Activated CD8-positive, alpha-beta memory T cell treated with anti-CD3 and anti-CD28 coated beads, Interleukin-2, amount 50 U/mL, for 24 hours (primary cell): ENCODE data around the gene SELENBP1.

Source experiments
- DNase-seq: peaks from one replicate; pipeline ENCODE4 v3.0.0-alpha.2; 2020; ENCODE audit errors: extremely low read depth

SELENBP1 gene

GRCh38 chr1:151343587-151343986, 28.9 kb downstream of the SELENBP1 start:
- no peak for DNase-seq

DNA sequence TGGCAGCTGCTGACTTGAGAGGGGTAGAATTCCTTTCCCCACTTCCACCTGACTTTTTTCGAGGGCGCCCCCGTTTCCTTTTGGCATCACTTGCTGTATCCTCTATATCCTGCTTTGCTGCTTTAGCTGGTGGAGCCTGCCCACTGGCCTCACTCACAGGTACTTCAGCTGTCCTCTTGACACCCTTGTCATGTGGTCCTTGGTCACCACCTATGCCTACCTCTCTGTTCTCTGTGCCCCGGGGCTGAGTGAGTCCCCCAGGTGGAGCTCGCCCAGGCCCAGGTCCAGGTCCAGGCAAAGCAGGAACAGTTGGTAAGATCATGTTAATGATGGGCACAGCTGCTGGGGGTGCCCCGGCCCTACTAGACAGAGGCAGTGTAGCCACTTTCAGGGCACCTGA, 29.9 kb downstream of the SELENBP1 start:
- DNase-seq, result no peak

DNA sequence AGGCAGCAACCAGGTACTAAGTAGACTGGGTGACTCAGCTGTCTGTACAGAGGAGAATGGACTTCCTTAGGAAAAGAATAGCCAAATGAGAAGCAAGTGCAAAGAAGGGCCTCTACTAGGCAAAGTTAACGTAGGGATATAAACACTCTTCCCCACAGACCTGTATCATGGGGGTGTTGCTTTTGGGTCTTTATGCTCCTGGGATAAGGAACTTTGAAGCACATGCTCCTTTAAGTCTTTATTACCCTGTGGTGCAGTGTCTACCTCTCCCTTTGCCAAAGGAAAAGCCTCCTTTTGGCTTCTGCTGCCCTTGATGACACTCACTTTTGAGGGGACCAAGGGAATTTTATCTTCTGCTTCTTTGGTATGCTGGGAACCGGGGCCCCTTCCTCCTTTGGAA, 30.5 kb downstream of the SELENBP1 start:
- no peak for DNase-seq

GRCh38 chr1:151340870-151341754, 31.4 kb downstream of the SELENBP1 start:
- peak; percentile 15 for DNase-seq

DNA sequence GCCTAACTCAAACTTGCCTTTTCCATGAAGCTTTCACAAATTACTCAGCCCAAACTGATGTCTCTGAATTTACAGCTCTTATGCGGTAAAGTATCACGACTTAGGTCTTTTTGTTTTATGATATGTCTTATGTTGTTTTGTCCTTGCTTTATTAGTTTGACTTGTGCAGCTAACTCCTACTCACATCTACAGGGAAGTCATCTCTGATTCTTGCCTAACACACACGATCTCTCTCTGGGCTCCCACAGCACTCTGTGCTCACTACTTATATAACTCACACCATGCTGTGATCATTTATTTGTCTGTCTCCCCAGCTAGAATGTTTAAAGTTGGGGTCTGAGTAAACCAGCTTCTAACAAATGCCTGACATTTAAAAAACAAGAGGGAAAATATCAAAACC, 35.9 kb downstream of the SELENBP1 start:
- DNase-seq, result no peak

GRCh38 chr1:151334822-151335221, 37.7 kb downstream of the SELENBP1 start:
- DNase-seq, result no peak

DNA sequence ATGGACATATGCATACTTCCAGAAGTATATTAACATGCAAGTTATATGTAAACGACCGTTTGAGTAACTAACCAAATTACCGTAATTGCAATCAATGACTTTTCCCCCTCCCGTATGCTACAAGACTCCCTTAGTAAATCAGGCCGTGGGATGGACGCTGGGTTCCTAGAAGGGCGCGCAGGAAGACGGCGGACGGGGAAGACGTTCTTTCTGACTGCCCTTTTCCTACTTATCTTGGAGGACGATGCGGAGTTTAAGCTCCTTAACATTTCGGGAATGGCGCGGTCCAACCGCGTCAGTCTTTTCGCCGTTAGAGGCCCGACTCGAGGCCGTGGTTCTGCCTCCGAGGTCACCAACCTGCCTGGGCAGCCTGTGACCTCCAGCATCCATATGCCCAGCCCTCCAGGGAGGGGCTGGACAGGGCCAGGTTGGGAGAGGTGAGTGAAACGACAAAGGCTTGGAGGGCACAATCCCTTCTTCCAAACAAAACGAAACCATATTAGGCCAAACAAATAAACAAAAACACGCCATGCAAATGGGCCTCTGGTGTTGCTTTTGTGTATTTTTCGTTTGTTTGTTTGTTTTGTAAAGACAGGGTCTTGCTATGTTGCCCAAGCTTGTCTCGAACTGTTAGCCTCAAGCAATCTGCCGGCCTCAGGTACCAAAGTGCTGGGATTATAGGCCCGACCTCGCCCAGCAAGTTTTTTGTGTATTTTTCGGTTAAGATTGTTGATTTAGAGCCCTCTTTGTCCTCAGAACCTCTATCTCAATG, 44.4 kb downstream of the SELENBP1 start:
- DNase-seq, result no peak

DNA sequence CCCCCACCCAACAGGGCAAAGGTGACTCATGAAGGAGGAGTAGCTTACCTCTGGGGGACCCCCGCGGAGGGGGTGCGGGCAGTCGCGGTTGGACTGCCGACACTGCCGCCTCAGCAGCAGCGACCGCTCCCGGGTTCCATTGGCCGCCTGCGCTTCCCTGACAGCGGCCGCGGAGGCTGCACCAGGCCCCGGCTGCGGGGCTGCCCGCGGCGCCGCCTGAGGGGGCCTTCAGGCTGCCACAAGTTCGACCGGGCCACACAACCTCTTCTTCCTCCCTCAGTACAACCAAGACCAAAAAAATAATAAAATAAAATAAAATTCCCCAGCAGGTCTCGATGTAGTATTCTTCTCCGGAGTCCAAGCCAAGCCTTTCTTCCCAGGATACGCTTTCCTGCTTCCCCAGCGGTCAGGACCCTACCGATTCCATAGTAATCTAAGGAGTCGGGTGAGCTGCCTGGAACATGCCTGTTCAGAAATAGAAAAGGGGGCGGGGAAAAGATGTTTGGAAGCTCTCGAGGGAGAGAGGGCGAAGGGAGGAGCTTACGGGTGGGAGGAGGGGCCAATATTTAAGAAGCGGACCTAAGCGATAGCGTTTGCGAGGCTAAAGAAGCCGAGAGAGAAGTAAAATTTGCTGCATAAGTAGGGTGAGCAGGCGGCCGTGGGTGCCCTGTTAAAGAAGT, 45.1 kb downstream of the SELENBP1 start, which contains the start of gene PI4KB:
Gene PI4KB (minus strand): TSS at position 194 of the 680 bp plus-strand sequence. CDS start 10,935 bp downstream, outside the sequence.
- peak; percentile 74 for DNase-seq

DNA sequence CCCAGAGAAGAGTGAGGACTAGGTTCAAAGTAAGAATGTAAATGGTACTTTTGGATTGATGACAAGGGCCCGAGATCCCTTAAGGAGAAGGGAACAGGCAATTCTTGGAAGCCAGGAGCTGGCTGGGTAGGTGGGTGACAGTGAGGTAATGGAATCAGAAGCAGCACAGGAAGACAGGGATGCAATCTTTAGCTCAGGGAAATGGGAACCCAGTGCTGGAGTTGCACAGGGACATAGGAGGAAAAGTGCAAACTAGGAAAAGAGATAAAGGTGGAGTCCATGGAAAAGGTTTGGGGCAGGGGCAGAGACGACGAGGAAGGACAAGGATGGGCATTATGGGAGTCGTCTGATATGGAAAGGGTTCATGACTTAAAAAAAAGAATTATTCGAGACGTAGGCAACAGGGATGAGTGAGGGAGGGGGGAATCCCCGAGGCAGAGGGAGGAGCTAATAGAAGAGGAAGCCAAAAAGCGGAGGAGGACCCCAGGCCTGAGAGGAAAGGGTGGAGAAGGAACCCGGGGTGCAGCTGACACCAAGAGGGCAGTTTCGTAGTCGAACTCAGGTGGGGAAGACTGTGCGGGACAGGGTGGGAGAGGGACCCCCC, 45.8 kb downstream of the SELENBP1 start:
- DNase-seq, result no peak

DNA sequence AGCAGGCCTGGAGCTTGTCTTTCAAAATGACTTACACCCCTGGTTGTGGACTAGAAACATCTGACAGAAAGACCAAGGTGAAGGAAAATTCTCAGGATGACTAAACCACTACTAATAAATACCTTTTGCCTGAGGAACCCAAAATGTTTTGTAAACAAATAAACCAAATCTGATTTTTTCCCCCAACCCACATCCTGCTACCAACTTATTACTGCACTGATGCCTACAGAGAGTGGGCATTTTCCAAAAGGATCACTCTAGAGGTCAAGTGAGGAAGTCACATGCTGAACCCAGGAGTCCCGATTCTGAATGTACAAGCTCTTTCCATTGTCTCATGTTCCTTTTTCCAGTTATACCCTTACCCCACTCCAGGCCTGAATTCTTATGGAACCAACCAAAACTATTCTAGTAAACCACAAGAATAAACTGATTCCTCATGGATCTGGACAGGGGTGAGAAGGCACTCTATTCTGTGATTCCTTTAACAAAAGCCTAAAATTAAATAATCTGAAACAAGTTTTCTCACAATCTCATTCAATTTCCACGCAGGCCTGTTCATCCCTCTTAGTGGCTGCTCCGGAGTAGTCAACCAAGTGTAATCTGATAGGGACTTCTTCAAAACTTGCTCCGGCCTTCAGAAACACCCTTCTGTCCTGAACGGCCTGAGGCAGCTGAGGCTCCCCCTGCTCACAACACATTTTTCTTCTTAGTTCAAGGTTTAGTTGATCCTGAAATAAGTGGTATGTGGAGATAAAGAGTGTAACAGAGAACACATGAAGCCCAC, 46.7 kb downstream of the SELENBP1 start:
- no peak for DNase-seq

GRCh38 chr1:151325231-151325630, 47.3 kb downstream of the SELENBP1 start:
- no peak for DNase-seq

DNA sequence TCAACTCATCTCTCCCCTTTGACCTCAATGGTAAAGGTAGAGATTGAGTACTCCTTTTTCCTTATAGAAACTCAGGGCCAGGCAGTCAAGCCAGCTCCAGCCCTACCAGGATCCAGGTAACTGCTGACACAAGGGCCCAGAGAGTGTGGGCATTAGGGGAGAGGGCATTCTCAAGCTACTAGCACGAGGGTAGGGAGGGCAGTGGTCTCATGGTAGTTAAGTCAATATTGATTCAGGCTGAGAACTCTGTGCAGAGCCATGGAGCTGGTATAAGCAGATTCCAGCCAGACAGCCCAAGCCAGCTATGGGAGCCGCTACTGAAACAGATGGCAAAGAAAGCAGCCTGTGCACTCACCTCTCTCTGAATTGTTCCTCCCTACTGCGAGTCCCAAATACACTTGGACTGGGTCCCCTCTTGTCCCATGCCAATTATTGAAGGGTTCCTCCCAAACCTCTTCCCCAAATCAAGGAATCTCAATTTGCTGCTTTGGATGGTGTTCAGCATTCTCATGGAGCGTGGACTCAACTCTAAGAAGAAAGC, 48.0 kb downstream of the SELENBP1 start:
- no peak for DNase-seq

DNA sequence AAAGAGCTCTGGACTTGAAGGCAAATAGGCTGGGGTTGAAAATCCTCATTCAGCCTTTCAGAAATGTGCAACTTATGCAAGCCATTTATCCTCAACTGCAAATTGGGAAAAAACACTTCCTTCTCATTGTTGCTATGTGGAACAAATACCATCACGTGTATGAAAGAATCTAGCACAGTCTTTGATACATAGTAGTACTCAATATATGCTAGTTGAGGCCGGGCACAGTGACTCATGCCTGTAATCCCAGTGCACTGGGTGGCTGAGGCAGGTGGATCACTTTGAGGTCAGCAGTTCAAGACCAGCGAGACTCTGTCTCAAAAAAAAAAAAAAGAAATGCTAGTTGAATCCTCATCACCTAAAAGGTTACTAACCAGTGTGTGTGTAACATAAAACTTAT, 53.5 kb downstream of the SELENBP1 start:
- no peak for DNase-seq

DNA sequence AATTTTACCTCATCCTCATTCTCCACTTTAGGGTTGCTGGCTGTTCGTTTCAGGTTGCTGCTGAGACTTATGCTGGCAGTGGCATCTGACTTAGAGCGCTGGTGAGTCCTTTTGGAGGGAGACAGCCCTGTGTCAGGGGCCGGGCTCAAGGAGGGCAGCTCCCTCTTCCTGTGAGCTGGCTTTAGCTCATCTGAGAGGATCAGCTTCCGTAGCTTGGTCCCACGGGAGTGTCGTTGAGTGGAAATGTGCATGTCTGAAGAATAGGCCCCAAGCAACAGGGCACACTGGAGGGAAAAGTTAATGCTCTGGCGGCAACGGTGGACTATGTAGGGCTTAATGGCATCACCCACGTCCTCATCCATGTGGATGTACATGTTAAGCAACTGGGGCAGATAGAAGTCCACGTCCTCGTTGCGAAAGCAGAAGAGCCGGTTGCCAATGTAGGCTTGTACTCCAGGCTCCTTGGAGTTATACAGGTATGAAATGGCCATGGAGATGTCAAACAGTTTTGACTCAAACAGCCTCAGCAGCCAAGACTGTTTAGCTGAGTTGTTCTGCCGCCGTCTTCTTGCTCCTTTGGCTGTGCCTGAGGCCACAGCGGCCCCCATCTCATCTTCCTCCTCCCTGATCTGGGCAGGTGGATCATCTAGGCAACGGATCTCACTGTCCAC, 56.8 kb downstream of the SELENBP1 start:
- no peak for DNase-seq
